CD8-positive, alpha-beta memory T cell (primary cell): ENCODE results near the gene ZNF646. TPM values are rescaled to one million over a fixed set of nuclear protein-coding genes. Genes with fewer than 3 reads are reported as not detected.

Experiments
- CTCF ChIA-PET: fragments of 350-600 bp; sonication (Branson Sonifier 250); formaldehyde crosslinking; loops from one replicate; lab custom pipeline; 2021; ENCODE audit warnings: antibody characterized with exemption; lab: Charles Lee
- POLR2A ChIA-PET: fragments of 350-600 bp; sonication (Branson Sonifier 250); formaldehyde crosslinking; loops from one replicate; lab custom pipeline; 2021; ENCODE audit warnings: antibody characterized with exemption; lab: Charles Lee
- DNase-seq, 5 donors: peaks; one replicate each; pipeline versions ENCODE4 v3.0.0 to v3.0.0-alpha.2; 2020 to 2022; ENCODE audit warnings: mixed read lengths in 1 of 5
- H3K27ac ChIP-seq: one replicate; pipeline ENCODE4 v1.7.0; 2013; ENCODE audit warnings: low read depth, mild to moderate bottlenecking, low read length, moderate library complexity
- H3K27me3 ChIP-seq: 2 replicates; pipeline ENCODE4 v1.7.0; 2013; ENCODE audit warnings: low read length, mild to moderate bottlenecking; ENCODE audit not compliant: insufficient read depth, poor library complexity, severe bottlenecking
- H3K36me3 ChIP-seq: 2 replicates; pipeline ENCODE4 v1.7.0; 2013; ENCODE audit warnings: mild to moderate bottlenecking, low read length, moderate library complexity; ENCODE audit not compliant: insufficient read depth
- H3K4me1 ChIP-seq: 2 replicates; pipeline ENCODE4 v1.7.0; 2013; ENCODE audit warnings: mild to moderate bottlenecking, low read length, moderate library complexity; ENCODE audit not compliant: insufficient read depth
- H3K4me3 ChIP-seq: 2 replicates; pipeline ENCODE4 v1.7.0; 2013; ENCODE audit warnings: mild to moderate bottlenecking, low read length
- H3K9me3 ChIP-seq: 2 replicates; pipeline ENCODE4 v1.7.0; 2013; ENCODE audit warnings: mild to moderate bottlenecking, low read length
- H3K27ac Mint-ChIP-seq, 8 donors: one replicate each; pipeline ENCODE4 v1.8.0; 2020 to 2021; ENCODE audit warnings: mixed read lengths in 8 of 8, mild to moderate bottlenecking in 6 of 8, inconsistent platforms in 3 of 8, moderate library complexity in 3 of 8
- H3K27me3 Mint-ChIP-seq, 2 donors: one replicate each; pipeline ENCODE4 v1.8.0; 2020 to 2021; ENCODE audit warnings: mixed read lengths in 2 of 2, mild to moderate bottlenecking in 1 of 2, moderate library complexity in 1 of 2
- H3K36me3 Mint-ChIP-seq, 3 donors: one replicate each; pipeline ENCODE4 v1.8.0; 2020 to 2021; ENCODE audit warnings: mixed read lengths in 3 of 3, inconsistent platforms in 1 of 3, mild to moderate bottlenecking in 1 of 3
- H3K4me1 Mint-ChIP-seq, 3 donors: one replicate each; pipeline ENCODE4 v1.8.0; 2020 to 2021; ENCODE audit warnings: mixed read lengths in 3 of 3, inconsistent platforms in 1 of 3, mild to moderate bottlenecking in 1 of 3
- H3K4me3 Mint-ChIP-seq, 7 donors: one replicate each; pipeline ENCODE4 v1.8.0; 2020 to 2021; ENCODE audit warnings: mixed read lengths in 7 of 7, mild to moderate bottlenecking in 6 of 7, moderate library complexity in 4 of 7, inconsistent platforms in 2 of 7
- H3K9me3 Mint-ChIP-seq, 5 donors: one replicate each; pipeline ENCODE4 v1.8.0; 2020 to 2022; ENCODE audit warnings: mixed read lengths in 5 of 5, mild to moderate bottlenecking in 3 of 5, moderate library complexity in 2 of 5, inconsistent platforms in 1 of 5
- polyA plus RNA-seq: library from polyadenylated mRNA; unstranded; fragments of 300-500 nt; fragmentation: Illumina TruSeq; gene quantifications from one replicate; pipeline ENCODE4 v1.2.3, GENCODE V29; 2021
- total RNA-seq, 2 experiments: library from RNA; stranded (reverse); gene quantifications; one replicate each; pipeline ENCODE4 v1.2.3, GENCODE V29; 2021

The ZNF646 gene
- total and polyA plus RNA-seq, 3 experiments from 2014 or later: 9.3 to 25.9 (median 23.4) TPM

- Histone ChIP-seq H3K27me3 (no peaks in the 10 kb centered on the region), H3K27ac (no peak within 1 kb of the TSS), H3K36me3 (peaks cover 10% of the 10 kb centered on the region), H3K4me3 (no peak within 1 kb of the TSS), H3K4me1 (no peaks in the 10 kb centered on the region), H3K9me3 (no peaks in the 10 kb centered on the region)
- Mint-ChIP-seq H3K4me1 (peaks cover 5 to 19% (median 9%) of the 10 kb centered on the region in 3 donors), H3K27ac (peak within 1 kb of the TSS in 4 of 8 donors; percentile 64 to 78 (median 68)), H3K4me3 (peak within 1 kb of the TSS in 1 of 7 donors; percentile 48), H3K9me3 (no peaks in the 10 kb centered on the region), H3K27me3 (no peaks in the 10 kb centered on the region), H3K36me3 (peaks cover 0 to 50% (median 2%) of the 10 kb centered on the region in 3 donors)
- POLR2A ChIA-PET: no interaction called here
- no peak for DNase-seq
- CTCF ChIA-PET: interaction anchor here (0.6 to 1.5 kb wide), 2 partner anchors 135 to 146 kb away, joined by 3 read pairs; no protein-coding TSS in a partner anchor
Measured at GRCh38 chr16:31088459-31089183, 14.4 kb downstream of the ZNF646 start, which contains the start of gene PRSS53. Gene PRSS53 (minus strand): TSS chr16:31088943. CDS start chr16:31088809, 134 bp downstream.

- peaks cover 10 to 24% (median 15%) of the 10 kb centered on the region in 3 donors for H3K4me1 Mint-ChIP-seq
- no peaks in the 10 kb centered on the region for H3K9me3 Mint-ChIP-seq
- ChIA-PET POLR2A (no interaction called here), CTCF (interaction anchor here (1.5 kb wide), 1 partner anchor 136 kb away, joined by 3 read pairs; no protein-coding TSS in a partner anchor)
- peak overlapping the region in 2 of 8 donors; percentile 64 to 70 for H3K27ac Mint-ChIP-seq
- peaks cover 10% of the 10 kb centered on the region for H3K36me3 ChIP-seq
- H3K9me3 ChIP-seq: no peaks in the 10 kb centered on the region
- no peaks in the 10 kb centered on the region for H3K27me3 Mint-ChIP-seq
- peak overlapping the region in 1 of 7 donors; percentile 48 for H3K4me3 Mint-ChIP-seq
- peaks cover 5% of the 10 kb centered on the region for H3K4me1 ChIP-seq
- H3K36me3 Mint-ChIP-seq: peaks cover 0 to 46% (median 2%) of the 10 kb centered on the region in 3 donors
- no peaks in the 10 kb centered on the region for H3K27me3 ChIP-seq
- H3K27ac ChIP-seq: no peak overlapping the region
- DNase-seq: no peak
- H3K4me3 ChIP-seq: no peak overlapping the region
Measured at GRCh38 chr16:31089199-31089598, 15.0 kb downstream of the ZNF646 start.

- peaks cover 20 to 32% (median 21%) of the 10 kb centered on the region in 3 donors for H3K4me1 Mint-ChIP-seq
- H3K27me3 Mint-ChIP-seq: no peaks in the 10 kb centered on the region
- Histone ChIP-seq H3K36me3 (peaks cover 10% of the 10 kb centered on the region), H3K27ac (no peak overlapping the region), H3K4me1 (peaks cover 12% of the 10 kb centered on the region), H3K27me3 (no peaks in the 10 kb centered on the region), H3K4me3 (no peak overlapping the region), H3K9me3 (no peaks in the 10 kb centered on the region)
- no peaks in the 10 kb centered on the region for H3K9me3 Mint-ChIP-seq
- H3K36me3 Mint-ChIP-seq: peaks cover 0 to 45% (median 2%) of the 10 kb centered on the region in 3 donors
- DNase-seq: no peak
- peak overlapping the region in 1 of 7 donors; percentile 54 for H3K4me3 Mint-ChIP-seq
- ChIA-PET POLR2A (no interaction called here), CTCF (no interaction called here)
- peak overlapping the region in 4 of 8 donors; percentile 23 to 86 (median 58) for H3K27ac Mint-ChIP-seq
Measured at GRCh38 chr16:31090540-31090939, 16.3 kb downstream of the ZNF646 start.

- no peaks in the 10 kb centered on the region for H3K27me3 Mint-ChIP-seq
- Histone ChIP-seq H3K4me3 (no peak overlapping the region), H3K9me3 (no peaks in the 10 kb centered on the region), H3K4me1 (peaks cover 16% of the 10 kb centered on the region), H3K27ac (no peak overlapping the region), H3K36me3 (peaks cover 10% of the 10 kb centered on the region), H3K27me3 (no peaks in the 10 kb centered on the region)
- H3K4me3 Mint-ChIP-seq: peak overlapping the region in 6 of 7 donors; percentile 2 to 59 (median 38)
- no peaks in the 10 kb centered on the region for H3K9me3 Mint-ChIP-seq
- no peak for DNase-seq
- H3K4me1 Mint-ChIP-seq: peaks cover 24 to 38% (median 30%) of the 10 kb centered on the region in 3 donors
- POLR2A ChIA-PET: interaction anchor here (0.5 to 0.9 kb wide), 2 partner anchors 18 to 98 kb away, joined by 4 to 6 read pairs; partner anchors contain the start of genes ZNF646 and ZNF668
- H3K27ac Mint-ChIP-seq: peak overlapping the region in 2 of 8 donors; percentile 36 to 55
- peaks cover 0 to 34% (median 0%) of the 10 kb centered on the region in 3 donors for H3K36me3 Mint-ChIP-seq
- CTCF ChIA-PET: interaction anchor here (1.0 to 1.9 kb wide), 4 partner anchors 8 to 108 kb away, joined by 3 to 7 read pairs (median 4); partner anchors contain the start of genes BCKDK and HSD3B7
Measured at GRCh38 chr16:31092330-31092729, 18.1 kb downstream of the ZNF646 start.

GRCh38 chr16:31093132-31093703 is 19.0 kb downstream of the ZNF646 start:
- Mint-ChIP-seq H3K4me1 (peaks cover 24 to 38% (median 30%) of the 10 kb centered on the region in 3 donors), H3K27ac (peak overlapping the region in 2 of 8 donors; percentile 83 to 93), H3K9me3 (no peaks in the 10 kb centered on the region), H3K27me3 (no peaks in the 10 kb centered on the region), H3K36me3 (peaks cover 0 to 32% (median 0%) of the 10 kb centered on the region in 3 donors), H3K4me3 (peak overlapping the region; percentile 45 to 86 (median 55))
- Histone ChIP-seq H3K4me3 (no peak overlapping the region), H3K36me3 (peaks cover 10% of the 10 kb centered on the region), H3K27me3 (no peaks in the 10 kb centered on the region), H3K9me3 (no peaks in the 10 kb centered on the region), H3K27ac (no peak overlapping the region), H3K4me1 (peaks cover 16% of the 10 kb centered on the region)
- CTCF ChIA-PET: interaction anchor here (1.6 to 1.9 kb wide), 2 partner anchors 15 to 108 kb away, joined by 3 to 7 read pairs; partner anchors contain the start of genes BCKDK and HSD3B7
- POLR2A ChIA-PET: interaction anchor here (1.0 kb wide), 1 partner anchor 50 kb away, joined by 3 read pairs; no protein-coding TSS in a partner anchor
- peak in 1 of 5 donors; percentile 46 for DNase-seq

GRCh38 chr16:31094088-31094423 is 19.8 kb downstream of the ZNF646 start:
- H3K27ac Mint-ChIP-seq: peak overlapping the region; percentile 68 to 97 (median 90)
- POLR2A ChIA-PET: interaction anchor here (0.6 to 2.6 kb wide), 3 partner anchors 20 to 49 kb away, joined by 3 to 13 read pairs (median 4); partner anchors contain the start of genes KAT8, ZNF646 and ZNF668
- H3K9me3 Mint-ChIP-seq: no peaks in the 10 kb centered on the region

GRCh38 chr16:31094424-31095120 is 20.4 kb downstream of the ZNF646 start, which contains the start of gene VKORC1:
Gene VKORC1 (minus strand): TSS chr16:31094797. CDS start chr16:31094729, 68 bp downstream.
- CTCF ChIA-PET: interaction anchor here (1.0 to 2.6 kb wide), 2 partner anchors 48 to 110 kb away, joined by 5 to 9 read pairs; partner anchors contain the start of gene HSD3B7
- Histone ChIP-seq H3K27ac (peak within 1 kb of the TSS; percentile 75), H3K27me3 (no peaks in the 10 kb centered on the region), H3K4me1 (peaks cover 16% of the 10 kb centered on the region), H3K36me3 (peaks cover 10% of the 10 kb centered on the region), H3K9me3 (no peaks in the 10 kb centered on the region), H3K4me3 (peak within 1 kb of the TSS; percentile 98)
- Mint-ChIP-seq H3K27me3 (no peaks in the 10 kb centered on the region), H3K4me1 (peaks cover 24 to 38% (median 30%) of the 10 kb centered on the region in 3 donors), H3K4me3 (peak within 1 kb of the TSS; percentile 73 to 97 (median 90)), H3K9me3 (no peaks in the 10 kb centered on the region), H3K27ac (peak within 1 kb of the TSS; percentile 68 to 97 (median 90)), H3K36me3 (peaks cover 0 to 24% (median 0%) of the 10 kb centered on the region in 3 donors)
- DNase-seq: peak; percentile 74 to 89 (median 82)
- POLR2A ChIA-PET: interaction anchor here (0.6 to 2.6 kb wide), 3 partner anchors 20 to 48 kb away, joined by 3 to 13 read pairs (median 4); partner anchors contain the start of genes KAT8, ZNF646 and ZNF668

More at GRCh38 chr16:31094088-31094423, 19.8 kb downstream of the ZNF646 start:
- no peaks in the 10 kb centered on the region for H3K9me3 ChIP-seq
- peak overlapping the region; percentile 73 to 97 (median 90) for H3K4me3 Mint-ChIP-seq
- no peaks in the 10 kb centered on the region for H3K27me3 ChIP-seq
- H3K27ac ChIP-seq: peak overlapping the region; percentile 75
- peaks cover 10% of the 10 kb centered on the region for H3K36me3 ChIP-seq
- peak overlapping the region; percentile 98 for H3K4me3 ChIP-seq
- peaks cover 24 to 38% (median 30%) of the 10 kb centered on the region in 3 donors for H3K4me1 Mint-ChIP-seq
- CTCF ChIA-PET: interaction anchor here (1.0 kb wide), 1 partner anchor 48 kb away, joined by 5 read pairs; no protein-coding TSS in a partner anchor
- DNase-seq: no peak
- H3K27me3 Mint-ChIP-seq: no peaks in the 10 kb centered on the region
- H3K4me1 ChIP-seq: peaks cover 16% of the 10 kb centered on the region
- H3K36me3 Mint-ChIP-seq: peaks cover 0 to 28% (median 0%) of the 10 kb centered on the region in 3 donors
